HG03103 (cell line): Measurements from ENCODE around the gene TMEM267.
"Not testable (repeated sequence)": the region's sequence is repeated elsewhere in the genome, so short reads cannot be mapped to it uniquely, and the experiment has no call there.

Experiments used
- ATAC-seq: cut with Tn5 transposase; IDR thresholded peaks from one replicate; pipeline ENCODE4 v1.9.1; 2021; ENCODE audit warnings: low read depth; ENCODE audit not compliant: unreplicated experiment

Gene TMEM267

GRCh38 chr5:43483298-43484105 lies at the start of gene TMEM267:
Gene TMEM267, minus strand, starts transcription at chr5:43483865. Its CDS starts 29,896 bp downstream, at chr5:43453969.
- peak; percentile 87 for ATAC-seq

DNA sequence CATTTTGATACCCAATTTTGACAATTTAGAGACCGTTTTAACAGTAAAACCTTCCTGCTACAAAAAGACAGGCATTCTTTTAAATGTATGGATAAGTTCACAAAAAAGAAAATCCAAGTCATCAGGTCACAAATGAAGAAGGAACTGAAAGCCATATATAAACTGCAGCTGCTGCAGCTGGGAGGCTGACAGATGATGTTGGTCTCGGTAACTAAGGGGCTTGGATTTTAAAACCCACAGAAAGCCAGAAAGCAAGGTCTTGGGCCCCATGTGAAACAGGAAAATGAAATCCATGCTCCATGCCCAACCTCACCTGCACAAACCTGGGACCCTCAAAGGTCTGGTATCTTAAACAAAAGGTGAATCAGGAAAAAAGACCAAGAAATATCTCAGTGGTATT lies 47.0 kb upstream of the TMEM267 start:
- no peak for ATAC-seq

GRCh38 chr5:43523662-43524072 lies 40.0 kb upstream of the TMEM267 start:
- ATAC-seq: no peak

- no peak for ATAC-seq
Observed at GRCh38 chr5:43520615-43521014, 37.0 kb upstream of the TMEM267 start.

DNA sequence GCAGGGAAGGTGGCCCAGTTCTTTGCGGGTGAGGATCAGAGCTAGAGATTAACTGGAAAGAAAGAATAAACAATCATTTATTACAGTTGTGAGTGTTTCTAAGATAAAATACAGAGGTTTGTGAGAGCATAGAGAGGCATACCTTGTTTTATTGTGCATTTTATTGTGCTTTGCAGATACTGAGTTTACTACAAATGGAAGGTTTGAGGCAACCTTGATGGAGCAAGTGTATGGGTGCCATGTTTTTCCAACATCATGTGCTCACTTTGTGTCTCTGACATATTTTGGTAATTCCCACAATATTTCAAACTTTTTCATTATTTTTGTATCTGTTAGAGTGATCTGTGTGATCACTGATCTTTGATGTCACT lies 32.0 kb upstream of the TMEM267 start:
- ATAC-seq: no peak

DNA sequence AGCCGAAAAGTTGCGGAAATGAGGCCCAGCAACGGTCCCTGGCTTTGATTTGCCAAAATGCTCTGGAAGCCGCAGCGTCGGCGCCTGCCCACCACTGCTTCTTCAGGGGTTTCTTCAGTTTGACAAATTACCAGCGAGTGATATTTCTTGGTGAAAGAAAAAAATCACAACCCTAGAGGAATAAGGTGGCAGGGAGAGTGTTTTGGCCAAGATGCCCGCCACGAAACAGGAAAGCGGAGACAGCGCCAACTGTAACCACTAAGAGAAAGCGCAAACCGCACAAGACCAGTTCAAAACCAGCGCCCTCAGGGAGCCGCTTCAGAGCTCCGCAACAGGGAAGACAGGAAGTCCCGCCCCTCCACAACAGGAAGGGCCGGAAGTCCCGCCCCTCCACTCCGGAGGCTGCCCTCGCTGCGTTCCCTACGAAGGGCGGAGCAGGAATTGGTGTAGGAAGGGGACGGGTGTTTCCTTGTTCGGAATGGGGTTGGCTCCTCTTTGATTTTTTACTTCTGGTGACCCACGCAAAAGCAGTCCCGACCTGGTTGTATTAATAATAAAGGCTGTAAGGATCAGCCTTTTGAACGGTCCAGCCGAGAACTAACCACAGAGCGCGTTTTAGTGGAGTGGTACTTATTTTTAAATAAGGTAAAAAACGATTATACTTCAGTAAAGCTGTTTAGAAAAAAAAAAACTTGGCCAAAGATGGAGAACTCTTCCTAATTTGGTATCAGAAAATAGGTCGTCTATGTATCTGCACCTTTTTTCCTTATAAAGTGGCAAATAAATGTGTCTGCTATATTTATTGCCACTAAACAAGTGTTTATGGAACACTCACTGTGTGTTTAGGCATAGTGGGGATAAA lies 31.4 kb upstream of the TMEM267 start, which contains the start of gene C5orf34:
Gene C5orf34 (minus strand): TSS at position 333 of the 862 bp plus-strand sequence. CDS start 5,809 bp downstream, outside the sequence.
- peak; percentile 99 for ATAC-seq

DNA sequence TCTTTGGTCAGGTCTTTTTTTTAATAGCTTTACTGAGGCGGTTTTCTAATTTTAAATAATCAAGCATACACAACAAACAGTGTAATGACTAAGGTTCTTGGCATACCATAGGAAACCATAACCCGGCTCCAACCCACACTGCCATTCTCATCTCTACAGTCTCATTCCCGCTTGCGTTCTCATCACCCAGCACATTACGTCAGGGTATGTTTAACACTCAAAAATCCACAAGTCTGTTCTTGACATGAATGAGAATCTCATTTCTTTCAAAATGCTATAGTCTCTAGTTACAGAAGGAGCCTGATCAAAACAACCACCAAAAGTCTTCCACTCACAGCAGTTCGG lies 30.8 kb upstream of the TMEM267 start:
- peak; percentile 14 for ATAC-seq

DNA sequence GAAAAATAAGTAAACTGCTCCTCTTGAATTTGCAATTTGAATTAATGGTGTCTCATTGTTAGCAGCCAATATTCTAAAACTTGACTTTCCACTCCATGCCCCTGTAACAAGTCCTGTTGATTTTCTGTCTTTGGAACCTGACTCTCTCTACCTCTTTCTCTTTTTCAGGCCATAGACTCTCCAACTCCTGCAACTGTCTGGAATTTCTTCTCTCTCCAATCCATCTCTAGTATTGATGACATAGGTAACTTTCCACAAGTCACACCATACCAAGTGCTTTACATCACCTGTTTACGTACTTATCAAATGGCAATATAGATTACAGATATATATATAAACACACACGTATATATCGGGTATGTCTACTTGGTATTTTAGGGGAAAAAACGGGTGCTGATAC lies 30.4 kb upstream of the TMEM267 start:
- no peak for ATAC-seq

GRCh38 chr5:43511062-43511461 lies 27.4 kb upstream of the TMEM267 start:
- ATAC-seq: not testable (repeated sequence)

- ATAC-seq: no peak
Observed at GRCh38 chr5:43498581-43498980, 14.9 kb upstream of the TMEM267 start.

DNA sequence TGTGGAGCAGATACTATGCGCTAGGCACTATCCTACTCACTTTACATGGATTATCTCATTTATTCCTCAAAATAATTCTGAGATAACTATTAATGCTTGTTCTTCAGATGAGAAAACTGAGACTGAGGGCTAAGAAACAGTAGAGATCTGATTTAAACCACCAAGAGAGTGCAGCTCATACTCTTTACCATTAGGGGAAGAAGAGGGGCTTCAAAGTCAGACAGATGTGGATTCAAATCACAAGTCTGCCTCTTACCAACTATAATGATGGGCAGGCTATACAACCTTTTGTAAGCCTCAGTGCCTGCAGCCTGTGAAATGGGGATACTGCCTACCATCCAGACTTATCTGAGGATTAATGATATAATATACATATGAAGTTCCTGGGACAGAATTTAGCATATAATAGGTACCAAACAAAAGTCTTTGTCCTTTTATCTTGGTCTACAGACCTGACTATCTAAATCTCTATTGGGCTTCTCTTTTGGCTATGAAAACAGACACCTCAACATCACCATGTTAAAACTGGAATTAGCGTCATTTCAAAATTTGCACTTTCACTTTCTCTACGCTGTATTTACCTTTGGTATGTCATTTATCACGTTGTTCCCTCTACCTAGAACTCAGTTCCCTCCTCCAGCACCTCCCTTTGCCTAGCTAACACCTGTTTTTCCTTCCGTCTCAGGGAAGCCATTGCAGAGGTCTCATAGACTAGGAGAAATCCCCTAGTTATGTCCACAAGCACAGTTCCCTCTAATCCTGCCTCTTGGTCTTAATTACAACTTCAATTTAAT lies 13.8 kb upstream of the TMEM267 start:
- ATAC-seq: no peak

- no peak for ATAC-seq
Observed at GRCh38 chr5:43491326-43491725, 7.7 kb upstream of the TMEM267 start.

DNA sequence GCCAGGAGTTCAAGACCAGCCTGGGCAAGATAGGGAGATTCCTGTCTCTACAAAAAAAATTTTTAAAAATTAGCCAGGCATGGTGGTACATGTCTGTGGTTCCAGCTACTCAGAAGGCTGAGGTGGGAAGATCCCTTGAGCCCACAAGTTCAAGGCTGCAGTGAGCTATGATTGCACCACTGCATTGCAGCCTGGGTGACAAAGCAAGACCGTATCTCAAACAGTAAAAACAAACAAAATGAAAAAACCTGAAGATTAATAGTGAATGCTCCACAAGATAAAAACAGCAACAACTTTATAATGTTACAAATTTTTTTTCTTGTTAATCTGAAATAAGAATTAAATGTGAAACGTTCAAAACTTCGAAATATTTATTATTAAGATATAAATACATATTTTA lies 2.7 kb upstream of the TMEM267 start:
- ATAC-seq: no peak

- no peak for ATAC-seq
Observed at GRCh38 chr5:43485406-43485805, 1.7 kb upstream of the TMEM267 start.

GRCh38 chr5:43484106-43484849 lies 613 bp upstream of the TMEM267 start:
- ATAC-seq: peak; percentile 55

DNA sequence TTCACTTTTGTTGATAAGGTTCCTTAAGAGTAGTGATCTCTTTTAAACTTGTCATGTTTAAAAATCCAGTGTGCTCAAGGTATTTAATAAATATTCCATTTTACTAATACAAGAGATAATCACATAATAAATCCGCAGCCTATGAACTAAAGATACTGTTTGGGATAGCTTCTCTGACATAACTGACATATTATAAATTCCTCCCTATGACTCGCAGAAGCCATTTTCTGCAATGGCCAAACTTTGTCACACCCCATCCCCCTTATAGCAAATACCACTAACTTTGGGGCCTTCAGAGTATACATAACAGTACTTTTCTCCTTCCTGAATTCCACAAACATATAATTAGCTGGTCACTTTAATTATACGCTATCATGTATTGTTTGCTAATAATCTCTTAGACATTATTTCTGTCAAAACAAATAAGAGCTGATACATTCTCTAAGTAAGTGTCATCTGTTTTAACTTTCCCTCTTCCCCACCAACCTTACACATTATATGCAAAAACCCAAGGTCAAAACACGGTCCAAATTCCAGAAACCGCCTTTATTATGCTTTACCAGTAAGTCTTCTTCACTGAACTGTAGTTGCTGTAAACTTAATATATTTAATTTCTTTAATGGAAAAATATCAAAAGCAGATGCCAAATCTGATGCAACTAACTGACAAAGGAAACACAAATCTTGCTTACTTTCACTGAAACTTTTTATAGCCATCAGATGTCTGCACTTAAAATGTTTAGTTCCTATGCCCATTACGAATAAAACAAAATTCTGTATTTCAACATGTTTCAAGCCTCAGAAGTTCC lies 971 bp downstream of the TMEM267 start:
- ATAC-seq: no peak

- no peak for ATAC-seq
Observed at GRCh38 chr5:43469671-43470391, 13.8 kb downstream of the TMEM267 start.

DNA sequence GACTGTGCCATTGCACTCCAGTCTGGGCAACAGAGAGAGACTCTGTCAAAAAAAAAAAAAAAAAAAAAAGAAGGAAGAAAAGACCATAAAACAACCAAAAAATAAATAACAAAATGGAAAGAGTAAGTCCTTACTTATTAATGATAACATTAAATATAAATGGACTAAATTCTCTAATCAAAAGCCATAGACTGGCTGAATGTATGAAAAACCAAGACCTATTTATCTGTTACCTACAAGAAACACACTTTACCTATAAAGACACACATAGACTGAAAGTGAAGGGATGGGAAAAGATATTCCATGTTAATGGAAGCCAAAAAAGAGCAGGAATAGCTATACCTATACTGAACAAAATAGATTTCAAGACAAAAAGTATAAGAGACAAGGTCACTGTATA lies 16.6 kb downstream of the TMEM267 start:
- ATAC-seq: no peak

- ATAC-seq: not testable (repeated sequence)
Observed at GRCh38 chr5:43465455-43465854, 18.2 kb downstream of the TMEM267 start.
